Measurements from ENCODE around the gene AMY2A.
"Not testable (repeated sequence)": the region's sequence is repeated elsewhere in the genome, so short reads cannot be mapped to it uniquely, and the experiment has no call there.

AMY2A gene

DNA sequence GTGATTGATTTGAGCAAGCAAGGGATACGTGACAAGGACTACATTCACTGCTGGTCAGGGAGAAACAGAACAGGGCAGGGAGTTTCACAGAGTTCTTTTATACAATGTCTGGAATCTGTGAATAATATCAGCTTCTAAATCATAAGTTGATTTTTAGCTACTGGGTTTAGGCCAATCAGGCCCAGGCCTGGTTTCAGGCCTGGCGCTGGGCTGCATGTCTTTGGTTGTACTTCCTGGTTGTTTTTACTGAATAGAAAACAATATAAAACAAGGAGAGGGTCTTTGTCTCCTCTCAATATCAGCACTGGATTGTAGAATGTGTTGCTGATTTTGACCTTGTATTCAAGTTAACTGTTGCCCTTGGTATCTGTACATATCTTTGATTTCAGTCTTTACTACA, 865 bp upstream of the AMY2A start:
- H3K4me3 ChIP-seq (ENCODE audit: low read depth, low read length): no peak overlapping the region
- no peak for TF ChIP-seq POLR2A (IDR thresholded peaks at IDR 0.05; ENCODE audit: extremely low read depth, insufficient read length)
- TF ChIP-seq, protein P1, sequence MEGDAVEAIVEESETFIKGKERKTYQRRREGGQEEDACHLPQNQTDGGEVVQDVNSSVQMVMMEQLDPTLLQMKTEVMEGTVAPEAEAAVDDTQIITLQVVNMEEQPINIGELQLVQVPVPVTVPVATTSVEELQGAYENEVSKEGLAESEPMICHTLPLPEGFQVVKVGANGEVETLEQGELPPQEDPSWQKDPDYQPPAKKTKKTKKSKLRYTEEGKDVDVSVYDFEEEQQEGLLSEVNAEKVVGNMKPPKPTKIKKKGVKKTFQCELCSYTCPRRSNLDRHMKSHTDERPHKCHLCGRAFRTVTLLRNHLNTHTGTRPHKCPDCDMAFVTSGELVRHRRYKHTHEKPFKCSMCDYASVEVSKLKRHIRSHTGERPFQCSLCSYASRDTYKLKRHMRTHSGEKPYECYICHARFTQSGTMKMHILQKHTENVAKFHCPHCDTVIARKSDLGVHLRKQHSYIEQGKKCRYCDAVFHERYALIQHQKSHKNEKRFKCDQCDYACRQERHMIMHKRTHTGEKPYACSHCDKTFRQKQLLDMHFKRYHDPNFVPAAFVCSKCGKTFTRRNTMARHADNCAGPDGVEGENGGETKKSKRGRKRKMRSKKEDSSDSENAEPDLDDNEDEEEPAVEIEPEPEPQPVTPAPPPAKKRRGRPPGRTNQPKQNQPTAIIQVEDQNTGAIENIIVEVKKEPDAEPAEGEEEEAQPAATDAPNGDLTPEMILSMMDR (IDR thresholded peaks at IDR 0.05; ENCODE audit: low read depth, low read length): no peak
- TF ChIP-seq, protein P2, sequence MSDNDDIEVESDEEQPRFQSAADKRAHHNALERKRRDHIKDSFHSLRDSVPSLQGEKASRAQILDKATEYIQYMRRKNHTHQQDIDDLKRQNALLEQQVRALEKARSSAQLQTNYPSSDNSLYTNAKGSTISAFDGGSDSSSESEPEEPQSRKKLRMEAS (IDR thresholded peaks at IDR 0.05; ENCODE audit: low read depth, low read length): no peak
- TF ChIP-seq MYC (IDR thresholded peaks at IDR 0.05; ENCODE audit: low read depth, low read length): no peak
- no peak for DNase-seq (ENCODE audit: low read depth)

DNA sequence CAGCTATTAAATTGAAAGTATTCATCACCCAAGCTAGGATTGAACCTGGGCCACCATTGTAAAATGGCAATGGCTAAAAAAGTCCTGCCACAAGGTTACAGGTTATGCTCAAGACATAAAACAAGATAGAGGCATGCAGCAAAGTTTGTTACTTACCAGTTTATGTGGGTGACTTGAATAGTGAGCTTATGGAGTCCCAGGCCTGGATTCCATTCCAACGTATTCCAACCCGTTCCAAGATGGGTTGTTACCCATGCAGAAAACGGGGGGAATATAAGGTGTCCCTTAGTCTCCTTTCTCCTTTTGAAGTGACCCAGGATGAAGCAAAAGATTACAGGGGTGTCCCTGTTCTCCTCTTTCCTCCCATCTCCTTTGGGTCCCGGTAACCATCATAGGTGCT, 10.2 kb downstream of the AMY2A start:
- not testable (repeated sequence) for DNase-seq (ENCODE audit: low read depth); H3K4me3 ChIP-seq (ENCODE audit: low read depth, low read length)

DNA sequence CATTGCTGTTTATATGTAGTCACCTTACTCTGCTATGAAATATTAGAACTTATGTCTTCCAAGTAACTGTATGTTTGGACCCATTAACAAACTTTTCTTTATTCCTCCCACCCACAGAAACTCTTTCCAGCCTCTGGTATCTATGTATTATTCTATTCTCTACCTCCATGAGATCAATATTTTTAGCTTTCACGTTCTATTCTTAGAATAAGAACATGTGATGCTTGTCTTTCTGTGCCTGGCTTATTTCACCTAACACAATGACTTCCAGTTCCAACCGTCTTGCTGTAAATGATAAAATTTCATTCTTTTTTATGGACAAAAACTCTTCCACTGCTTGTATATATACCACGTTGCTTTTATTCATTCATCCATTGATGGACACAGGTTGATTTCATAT, 24.0 kb downstream of the AMY2A start:
- DNase-seq (ENCODE audit: low read depth); H3K4me3 ChIP-seq (ENCODE audit: low read depth, low read length): not testable (repeated sequence)

DNA sequence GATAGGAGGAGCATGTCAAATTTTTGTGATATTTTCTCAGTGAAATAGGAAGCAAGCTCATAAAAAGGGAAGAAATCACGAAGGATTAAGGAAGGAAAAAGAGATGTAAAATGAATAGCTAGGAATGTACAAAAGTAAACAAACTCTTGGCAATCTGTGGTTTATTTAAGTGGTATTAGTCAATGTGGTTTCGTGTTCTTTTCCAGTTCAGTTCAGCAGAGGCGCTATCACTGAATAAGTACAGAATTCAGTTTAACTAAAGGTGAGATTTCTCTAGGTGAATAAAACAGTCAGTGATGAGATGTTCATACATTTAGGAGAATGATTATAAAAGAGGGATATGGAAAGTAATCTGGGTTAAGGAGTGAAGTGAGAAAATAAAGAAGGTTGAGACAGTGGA, 26.7 kb downstream of the AMY2A start:
- DNase-seq (ENCODE audit: low read depth); H3K4me3 ChIP-seq (ENCODE audit: low read depth, low read length): not testable (repeated sequence)

DNA sequence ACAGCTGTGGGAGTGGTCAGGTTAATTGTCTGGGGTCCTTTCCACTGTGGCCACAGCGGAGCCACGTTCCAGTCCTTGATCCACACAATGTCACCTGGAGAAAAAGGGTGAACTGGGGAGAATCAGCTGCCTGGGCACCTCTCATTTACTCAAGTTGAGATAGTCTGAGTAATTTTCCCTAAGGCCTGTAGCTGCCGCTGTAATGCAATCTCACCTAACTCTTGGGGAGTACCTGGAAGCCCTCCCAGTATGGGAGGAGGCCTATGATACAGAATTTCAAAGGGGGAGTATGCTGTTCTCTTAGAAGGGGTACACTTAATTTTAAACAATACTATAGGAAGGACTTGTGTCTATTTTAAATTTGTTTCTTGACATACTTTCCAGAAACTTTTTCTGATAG, 33.1 kb downstream of the AMY2A start:
- not testable (repeated sequence) for H3K4me3 ChIP-seq (ENCODE audit: low read depth, low read length); DNase-seq (ENCODE audit: low read depth)

DNA sequence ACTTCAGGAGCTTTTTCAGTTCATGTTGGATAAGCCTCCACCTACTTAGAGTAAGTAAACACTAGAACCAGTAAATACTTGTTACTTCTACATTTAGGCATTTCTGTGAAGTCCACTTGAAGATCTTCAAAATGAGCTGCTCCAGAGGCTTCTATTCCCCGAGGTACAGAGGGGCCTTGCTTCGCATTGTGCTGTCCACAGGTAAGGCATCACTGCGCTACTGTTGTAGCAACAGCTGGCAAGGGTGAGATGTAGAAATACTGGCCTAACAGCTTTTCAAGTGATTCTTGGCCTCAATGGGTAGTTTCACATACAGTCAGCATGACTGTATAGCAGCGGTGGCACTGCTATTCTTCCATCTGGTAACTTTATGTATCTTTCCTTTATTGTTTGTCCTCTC, 33.7 kb downstream of the AMY2A start:
- H3K4me3 ChIP-seq (ENCODE audit: low read depth, low read length); DNase-seq (ENCODE audit: low read depth): not testable (repeated sequence)

DNA sequence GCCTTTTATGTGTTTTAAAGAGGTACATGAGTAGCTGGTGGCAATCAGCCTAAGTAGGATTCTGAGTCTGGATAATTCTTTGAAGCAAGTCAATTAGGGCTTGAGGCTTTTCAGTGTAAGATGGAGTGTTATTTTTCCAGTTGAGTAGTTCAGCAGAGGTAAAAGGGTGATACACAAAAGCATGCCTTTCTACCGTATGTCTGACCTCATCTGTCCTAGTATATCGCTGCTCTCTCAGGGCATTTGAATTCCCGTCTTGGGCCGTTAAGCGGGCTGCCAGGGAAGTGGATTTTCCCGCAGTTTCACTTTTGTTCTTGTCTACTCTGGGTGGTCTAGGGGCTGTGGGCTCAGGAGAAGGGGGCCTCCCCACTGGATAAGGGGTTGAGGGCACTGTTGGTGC, 36.9 kb downstream of the AMY2A start:
- DNase-seq (ENCODE audit: low read depth): not testable (repeated sequence)

DNA sequence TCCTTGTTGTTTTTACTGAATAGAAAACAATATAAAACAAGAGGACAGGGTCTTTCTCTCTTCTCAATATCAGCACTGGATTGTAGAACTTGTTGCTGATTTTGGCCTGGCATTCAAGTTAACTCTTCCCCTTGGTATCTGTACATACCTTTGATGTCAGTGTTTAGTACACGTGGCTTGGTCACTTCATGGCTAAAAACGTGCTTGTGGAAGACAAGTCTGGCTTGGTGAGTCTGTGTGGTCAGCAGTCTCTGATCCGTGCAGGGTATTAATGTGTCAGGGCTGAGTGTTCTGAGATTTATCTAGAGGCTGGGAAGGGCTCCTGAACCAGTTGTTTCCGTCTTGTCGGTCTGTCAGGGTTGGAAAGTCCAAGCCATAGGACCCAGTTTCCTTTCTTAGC, 38.2 kb downstream of the AMY2A start, which contains the start of gene AMY1A:
Gene AMY1A, plus strand, starts transcription at position 301 of the 400 bp plus-strand sequence. CDS start 571 bp downstream, outside the sequence.
- H3K4me3 ChIP-seq (ENCODE audit: low read depth, low read length); DNase-seq (ENCODE audit: low read depth): not testable (repeated sequence)

More for the DNA sequence above, 36.9 kb downstream of the AMY2A start:
- not testable (repeated sequence) for H3K4me3 ChIP-seq (ENCODE audit: low read depth, low read length)
